Spleen (tissue), 7 donors: Measurements from ENCODE around the gene AIF1L.

Experiments
- POLR2A ChIP-seq, 3 donors: fragments of 450-650 bp; IDR thresholded peaks; one replicate each; pipeline ENCODE4 v1.5.1; 2017; ENCODE audit warnings: antibody characterized with exemption in 3 of 3, mild to moderate bottlenecking in 1 of 3
- POLR2AphosphoS5 ChIP-seq, 3 donors: sonication (generic); formaldehyde crosslinking; IDR thresholded peaks; one replicate each; pipeline ENCODE4 v1.5.1; 2017; ENCODE audit warnings: antibody characterized with exemption in 3 of 3
- TF ChIP-seq, protein P1 (sequence below), 11 experiments: fragments of 200-600 bp in 7 of 11; fragments of 450-650 bp in 4 of 11; sonication (generic) in 4 of 11; IDR thresholded peaks in 8 of 11; conservative IDR thresholded peaks in 3 of 11; 1 replicate in 7 of 11; 2 replicates in 4 of 11; pipeline versions ENCODE4 v1.4.0 to v1.8.0; 2016 to 2021; ENCODE audit warnings: antibody characterized with exemption in 11 of 11, inconsistent platforms in 4 of 11, mild to moderate bottlenecking in 1 of 11
- donor health status: DM: no; HTN: no; CAD: no; lungs with moderate emphysema.
- donor health status: DM: no; HTN: no; CAD: no.
- donor health status: DM: no; HTN: no; CAD: no.

DNA sequence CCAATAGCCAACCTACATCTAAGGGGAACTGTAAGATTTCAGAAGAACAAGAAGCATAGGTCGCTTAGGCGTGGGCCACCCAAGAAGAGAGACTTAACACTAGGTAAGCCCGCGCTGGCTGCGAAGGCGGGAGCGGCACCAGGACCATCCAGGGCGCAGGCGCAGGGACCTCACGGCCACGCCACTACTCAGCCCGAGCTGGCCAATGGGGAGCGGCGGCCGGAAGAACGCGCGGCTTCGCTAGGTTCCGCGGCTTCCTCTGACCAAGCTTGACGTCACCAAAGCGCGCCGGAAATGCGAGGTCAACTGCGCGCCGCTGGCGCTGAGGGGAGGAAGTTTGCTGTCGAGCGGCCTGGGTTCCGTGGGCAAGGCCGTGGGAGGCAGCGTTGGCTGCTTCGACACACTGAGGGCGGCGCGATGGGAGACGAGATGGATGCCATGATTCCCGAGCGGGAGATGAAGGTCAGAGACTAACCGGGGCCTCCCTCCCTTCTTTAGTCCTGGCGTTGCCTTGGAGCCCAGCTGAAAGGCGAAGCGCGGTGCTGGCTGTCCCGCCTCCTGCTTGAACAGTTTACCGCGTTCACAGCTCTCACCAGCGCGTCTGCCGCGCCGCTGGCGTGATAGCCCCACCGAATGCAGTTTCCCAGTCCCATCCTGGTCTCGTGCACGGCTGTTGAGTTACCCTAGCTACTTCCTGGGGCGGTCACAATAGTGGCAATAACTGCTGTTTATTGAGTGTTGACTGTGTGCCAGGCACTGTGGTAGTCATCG is 29.1 kb downstream of the AIF1L start, which contains the start of gene NUP214:
- TF ChIP-seq POLR2A (IDR thresholded peaks at IDR 0.05) (peak in 2 of 3 donors; percentile 50 to 70), POLR2AphosphoS5 (IDR thresholded peaks at IDR 0.05) (peak; percentile 99 to 100 (median 100))
- TF ChIP-seq, protein P1, sequence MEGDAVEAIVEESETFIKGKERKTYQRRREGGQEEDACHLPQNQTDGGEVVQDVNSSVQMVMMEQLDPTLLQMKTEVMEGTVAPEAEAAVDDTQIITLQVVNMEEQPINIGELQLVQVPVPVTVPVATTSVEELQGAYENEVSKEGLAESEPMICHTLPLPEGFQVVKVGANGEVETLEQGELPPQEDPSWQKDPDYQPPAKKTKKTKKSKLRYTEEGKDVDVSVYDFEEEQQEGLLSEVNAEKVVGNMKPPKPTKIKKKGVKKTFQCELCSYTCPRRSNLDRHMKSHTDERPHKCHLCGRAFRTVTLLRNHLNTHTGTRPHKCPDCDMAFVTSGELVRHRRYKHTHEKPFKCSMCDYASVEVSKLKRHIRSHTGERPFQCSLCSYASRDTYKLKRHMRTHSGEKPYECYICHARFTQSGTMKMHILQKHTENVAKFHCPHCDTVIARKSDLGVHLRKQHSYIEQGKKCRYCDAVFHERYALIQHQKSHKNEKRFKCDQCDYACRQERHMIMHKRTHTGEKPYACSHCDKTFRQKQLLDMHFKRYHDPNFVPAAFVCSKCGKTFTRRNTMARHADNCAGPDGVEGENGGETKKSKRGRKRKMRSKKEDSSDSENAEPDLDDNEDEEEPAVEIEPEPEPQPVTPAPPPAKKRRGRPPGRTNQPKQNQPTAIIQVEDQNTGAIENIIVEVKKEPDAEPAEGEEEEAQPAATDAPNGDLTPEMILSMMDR (IDR thresholded peaks at IDR 0.05 in 8 of 11, conservative IDR thresholded peaks at IDR 0.05 in 3 of 11), result peak in 3 of 11 experiments; percentile 22 to 38 (median 27)
